ENCODE results near the gene MCM3.

MCM3 gene

DNA sequence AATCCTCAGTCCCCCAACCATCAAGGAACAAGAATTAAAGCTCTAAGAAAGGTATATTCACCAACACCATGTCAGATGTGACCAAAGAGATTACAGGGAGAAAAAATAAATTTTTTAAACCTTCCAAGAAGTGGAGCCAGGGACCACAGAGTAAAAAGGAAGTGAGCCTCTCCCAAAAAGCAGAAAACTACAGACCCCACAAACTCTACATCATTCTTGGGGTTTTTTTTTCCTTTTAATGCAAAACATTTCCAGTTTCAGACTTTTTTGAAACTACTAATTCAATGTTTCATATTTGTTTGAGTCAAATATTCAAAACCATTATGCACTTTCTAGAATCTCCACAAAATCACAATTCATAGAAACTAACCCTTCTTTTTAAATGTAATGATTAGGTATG lies 33.4 kb downstream of the MCM3 start:
- no peak for DNase-seq (ENCODE audit: low read depth)

- no peak for DNase-seq (ENCODE audit: low read depth)
Observed at GRCh38 chr6:52249078-52249477, 35.5 kb downstream of the MCM3 start.

DNA sequence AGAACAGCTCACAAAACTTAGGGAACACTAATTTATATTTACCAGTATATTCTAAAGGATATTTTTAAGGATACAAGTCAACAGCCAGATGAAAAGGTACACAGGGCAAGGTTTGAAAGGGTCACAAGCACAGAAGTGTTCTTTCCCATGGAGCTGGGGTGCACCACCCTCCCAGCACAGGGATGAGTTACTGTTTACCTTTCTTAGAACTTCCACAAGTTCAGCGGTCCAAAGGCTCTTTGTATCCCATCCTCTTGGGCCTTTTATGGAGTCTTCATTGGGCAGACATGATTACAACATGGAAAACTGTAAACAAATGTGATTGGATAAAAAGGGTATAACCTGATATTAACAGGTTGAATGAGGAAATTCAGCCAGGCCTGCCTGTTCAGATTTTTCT lies 39.1 kb downstream of the MCM3 start:
- no peak for DNase-seq (ENCODE audit: low read depth)

DNA sequence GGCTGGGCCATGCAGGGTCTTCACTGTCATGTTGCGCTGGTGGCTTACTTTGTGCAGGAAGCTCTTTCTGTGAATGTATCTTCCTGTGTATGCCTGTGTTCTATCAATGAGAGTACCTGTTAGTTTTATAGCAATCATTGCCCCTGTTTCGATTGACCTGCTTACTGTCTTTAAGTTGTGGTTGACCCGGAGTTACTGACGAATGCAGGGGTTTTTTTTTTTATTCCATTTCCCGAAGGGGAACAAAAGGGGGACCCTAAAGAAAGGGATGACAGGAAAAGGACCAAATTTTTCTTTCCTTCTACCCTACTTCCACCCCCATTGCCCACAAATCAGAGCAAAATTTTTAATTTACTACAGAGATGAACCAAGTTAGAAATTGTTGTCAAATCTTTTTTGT lies 40.1 kb downstream of the MCM3 start, which contains the start of gene IL17F:
Gene IL17F, minus strand, starts transcription at position 101 of the 400 bp plus-strand sequence. Its CDS starts 71 bp downstream, at position 30.
- DNase-seq (ENCODE audit: low read depth), result no peak

DNA sequence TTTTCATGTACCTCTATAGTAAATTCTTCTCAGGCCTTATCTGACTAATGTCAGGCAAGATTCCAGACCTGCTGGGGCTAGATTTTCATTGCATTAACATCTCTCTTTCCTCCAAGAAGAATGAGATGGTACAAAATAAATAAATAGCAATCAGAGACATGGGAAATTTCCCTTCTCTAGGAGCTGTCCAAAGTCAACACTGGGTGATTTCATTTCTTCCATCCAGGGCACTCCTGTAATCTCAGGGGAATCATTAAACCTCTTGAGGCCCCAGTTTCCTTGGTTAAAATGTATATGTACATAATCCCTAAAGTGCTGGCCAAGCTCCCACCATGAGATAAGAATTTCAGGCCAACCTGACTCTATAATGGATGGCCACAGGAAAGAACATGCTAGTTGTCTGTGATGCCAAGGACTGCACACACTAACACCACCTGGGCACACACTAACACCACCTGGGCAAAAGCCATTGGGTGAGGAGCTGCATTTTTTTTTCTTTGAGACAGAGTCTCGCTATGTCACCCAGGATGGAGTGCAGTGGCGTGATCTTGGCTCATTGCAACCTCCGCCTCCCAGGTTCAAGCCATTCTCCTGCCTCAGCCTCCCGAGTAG lies 41.2 kb downstream of the MCM3 start:
- no peak for DNase-seq (ENCODE audit: low read depth)

DNA sequence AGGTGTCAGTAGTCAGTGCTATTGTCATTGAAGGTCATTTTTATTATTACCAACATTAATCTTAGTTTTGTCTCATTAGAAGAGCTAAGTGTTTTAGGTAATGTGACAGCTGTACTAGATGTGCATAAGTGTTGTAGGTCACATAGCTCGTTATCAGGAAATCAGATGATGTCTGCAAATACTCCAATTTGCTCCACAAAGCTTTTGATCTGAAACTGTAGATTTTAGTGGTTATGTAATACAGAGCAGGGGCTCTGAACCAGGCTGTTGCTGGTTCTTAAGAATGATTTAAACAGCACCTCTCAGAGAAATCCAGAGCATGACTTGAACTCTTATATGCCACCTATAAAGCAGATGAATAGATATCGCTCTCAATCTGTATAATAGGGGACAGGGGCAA lies 42.7 kb downstream of the MCM3 start:
- DNase-seq (ENCODE audit: low read depth), result no peak

- DNase-seq (ENCODE audit: low read depth), result no peak
Observed at GRCh38 chr6:52233975-52234823, 50.3 kb downstream of the MCM3 start.

- no peak for DNase-seq (ENCODE audit: low read depth)
Observed at GRCh38 chr6:52233005-52233404, 51.5 kb downstream of the MCM3 start.

DNA sequence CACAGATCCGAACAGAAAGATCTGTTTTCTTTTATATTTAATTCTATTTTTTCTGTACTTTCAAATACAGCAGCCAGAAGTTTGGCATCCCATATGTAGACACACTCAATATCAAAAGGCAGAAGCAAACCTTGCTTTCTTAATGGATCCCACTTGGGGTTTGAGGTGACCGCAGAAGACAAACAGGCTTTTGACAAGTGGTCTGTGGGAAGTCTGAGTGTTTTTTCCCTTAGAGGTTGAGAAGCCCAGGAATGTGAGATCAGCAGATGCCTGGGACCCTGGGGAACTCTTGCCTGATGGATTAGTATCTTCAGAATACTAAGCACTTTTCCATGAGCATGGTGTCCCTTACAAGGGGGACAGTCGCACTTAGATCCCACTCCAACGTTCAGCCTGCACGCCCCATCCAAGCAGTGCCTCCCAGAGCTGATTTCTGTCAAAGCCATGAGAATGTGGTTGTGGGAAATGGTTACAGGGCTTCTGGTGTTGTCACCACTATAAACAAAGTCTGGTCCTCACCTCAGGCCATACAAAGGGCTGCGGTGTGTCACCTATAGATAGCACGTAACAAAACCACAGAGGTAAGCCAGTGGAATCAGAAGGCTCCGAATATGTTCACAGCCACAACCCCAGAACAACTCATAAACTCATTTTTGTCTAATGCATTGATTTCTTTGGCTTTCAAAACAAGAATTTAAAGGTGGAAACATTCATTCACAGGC lies 53.0 kb downstream of the MCM3 start:
- DNase-seq (ENCODE audit: low read depth), result no peak

DNA sequence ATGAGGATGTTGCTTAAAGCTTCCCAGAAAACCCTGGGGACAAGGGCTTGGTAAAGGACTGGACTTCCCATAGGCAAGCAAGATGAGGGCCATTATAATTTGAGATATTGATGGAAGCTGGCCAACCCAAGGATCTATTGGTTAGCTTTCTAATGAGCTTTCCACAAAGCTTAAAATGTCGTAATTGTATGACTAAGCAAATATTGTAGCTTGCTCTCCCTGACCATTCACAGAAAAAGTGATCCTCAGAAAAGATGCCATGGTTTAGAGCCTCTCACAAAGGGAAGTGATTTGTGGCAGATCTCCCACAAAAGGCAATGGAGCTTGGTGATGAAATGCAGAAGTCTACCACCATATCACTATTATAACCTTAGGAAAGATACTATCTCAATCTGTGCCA lies 53.9 kb downstream of the MCM3 start:
- DNase-seq (ENCODE audit: low read depth), result no peak

GRCh38 chr6:52227495-52227894 lies 57.0 kb downstream of the MCM3 start:
- DNase-seq (ENCODE audit: low read depth), result no peak

GRCh38 chr6:52221302-52221701 lies 63.2 kb downstream of the MCM3 start:
- DNase-seq (ENCODE audit: low read depth), result no peak

GRCh38 chr6:52217761-52218160 lies 66.8 kb downstream of the MCM3 start:
- DNase-seq (ENCODE audit: low read depth), result no peak

DNA sequence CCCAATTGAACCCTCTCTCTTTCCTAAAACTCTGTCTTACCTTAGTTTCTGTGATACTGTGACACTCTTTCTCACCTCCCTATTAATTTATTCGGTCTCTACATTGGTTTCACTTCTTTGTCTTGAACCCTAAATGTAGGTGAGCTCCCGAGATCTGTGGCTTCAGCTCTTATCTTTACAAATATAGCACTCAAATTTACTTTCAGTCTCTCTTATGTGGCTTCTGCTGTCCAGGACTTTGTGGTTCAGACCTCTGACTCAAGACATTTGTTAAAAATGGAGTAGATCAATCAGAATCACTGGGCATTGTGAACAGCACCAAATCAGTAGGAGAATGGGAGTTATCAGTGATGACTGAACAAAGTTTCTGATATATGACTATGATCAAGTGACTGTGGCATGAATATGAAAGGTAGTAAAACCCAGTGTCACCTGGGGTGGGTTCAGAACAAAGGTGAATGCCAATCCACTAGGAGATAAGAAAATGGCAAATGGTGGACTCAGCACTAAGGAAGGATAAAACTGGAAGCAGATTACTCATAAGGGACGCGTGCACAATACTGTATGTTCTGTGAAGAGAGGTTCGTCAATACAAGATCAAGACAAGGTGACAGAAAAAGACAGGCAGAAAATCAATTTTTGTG lies 67.5 kb downstream of the MCM3 start:
- no peak for DNase-seq (ENCODE audit: low read depth)

- DNase-seq (ENCODE audit: low read depth), result no peak
Observed at GRCh38 chr6:52215787-52216186, 68.8 kb downstream of the MCM3 start.

Data from stimulated activated CD8-positive, alpha-beta memory T cell treated with anti-CD3 and anti-CD28 coated beads, Interleukin-15, amount 100 ng/mL, for 1 hour (primary cell).